Ishikawa (cell line): Measurements from ENCODE around the gene OSBPL8.

ENCODE experiments used
- CEBPB ChIP-seq: IDR thresholded peaks from 2 replicates; pipeline ENCODE4 v1.6.1; 2012
- EGR1 ChIP-seq: IDR thresholded peaks from 2 replicates; pipeline ENCODE4 v1.6.1; 2012
- EP300 ChIP-seq: IDR thresholded peaks from 2 replicates; pipeline ENCODE4 v1.6.1; 2012; ENCODE audit warnings: borderline replicate concordance
- FOXM1 ChIP-seq: IDR thresholded peaks from 2 replicates; pipeline ENCODE4 v1.6.1; 2012; ENCODE audit warnings: low read depth, borderline replicate concordance
- MAX ChIP-seq: IDR thresholded peaks from 2 replicates; pipeline ENCODE4 v1.6.1; 2012
- NFIC ChIP-seq: IDR thresholded peaks from 2 replicates; pipeline ENCODE4 v1.6.1; 2012
- RAD21 ChIP-seq: IDR thresholded peaks from 2 replicates; pipeline ENCODE4 v1.6.1; 2012; ENCODE audit warnings: low read depth
- REST ChIP-seq: IDR thresholded peaks from 2 replicates; pipeline ENCODE4 v1.6.1; 2012; ENCODE audit warnings: low read depth, mild to moderate bottlenecking
- TAF1 ChIP-seq: IDR thresholded peaks from 2 replicates; pipeline ENCODE4 v1.6.1; 2012; ENCODE audit warnings: low read depth, mild to moderate bottlenecking
- USF1 ChIP-seq: IDR thresholded peaks from 2 replicates; pipeline ENCODE4 v1.6.1; 2012

GRCh38 chr12:76552343-76552938 lies 7.1 kb downstream of the OSBPL8 start:
- no peak for TF ChIP-seq EP300
- TF ChIP-seq REST: no peak
- TF ChIP-seq USF1: no peak
- TF ChIP-seq EGR1: no peak
- no peak for TF ChIP-seq RAD21
- TF ChIP-seq MAX: no peak
- no peak for TF ChIP-seq FOXM1
- TF ChIP-seq TAF1: no peak
- no peak for TF ChIP-seq NFIC
- TF ChIP-seq CEBPB: no peak
